ENCODE data around the gene ABCF3.
"Not testable (repeated sequence)": the region's sequence is repeated elsewhere in the genome, so short reads cannot be mapped to it uniquely, and the experiment has no call there.

The ABCF3 gene

DNA sequence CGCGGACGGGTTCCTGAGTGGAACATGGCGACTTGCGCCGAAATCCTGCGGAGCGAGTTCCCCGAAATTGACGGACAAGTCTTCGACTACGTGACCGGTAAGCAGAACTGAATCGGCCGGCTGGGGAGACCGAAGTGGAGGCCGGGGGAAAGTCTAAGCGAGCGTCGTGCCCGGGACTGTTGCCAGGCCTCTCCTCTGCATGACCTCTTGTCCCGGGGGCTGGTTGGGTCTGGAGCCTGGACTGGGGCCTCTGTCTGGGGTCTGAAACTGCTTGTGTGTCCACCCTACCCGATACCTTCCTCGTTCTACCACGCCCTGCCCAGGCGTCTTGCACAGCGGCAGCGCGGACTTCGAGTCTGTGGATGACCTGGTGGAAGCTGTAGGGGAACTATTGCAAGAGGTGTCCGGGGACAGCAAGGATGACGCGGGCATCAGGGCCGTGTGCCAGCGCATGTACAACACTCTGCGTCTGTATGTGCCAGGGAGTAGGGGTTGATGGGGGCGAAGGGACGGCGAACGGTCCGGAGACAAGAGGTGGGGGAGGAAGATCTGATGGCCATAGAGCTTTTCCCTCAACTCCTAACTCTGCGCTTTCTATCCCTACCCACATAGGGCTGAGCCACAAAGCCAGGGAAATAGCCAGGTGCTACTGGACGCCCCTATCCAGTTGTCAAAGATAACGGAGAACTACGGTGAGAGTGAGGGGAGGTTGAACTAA, at the start of gene ABCF3:
Gene ABCF3, plus strand, starts transcription at position 16 of the 718 bp plus-strand sequence. Its CDS starts 9 bp downstream, at position 25.
- DNase-seq: no peak

DNA sequence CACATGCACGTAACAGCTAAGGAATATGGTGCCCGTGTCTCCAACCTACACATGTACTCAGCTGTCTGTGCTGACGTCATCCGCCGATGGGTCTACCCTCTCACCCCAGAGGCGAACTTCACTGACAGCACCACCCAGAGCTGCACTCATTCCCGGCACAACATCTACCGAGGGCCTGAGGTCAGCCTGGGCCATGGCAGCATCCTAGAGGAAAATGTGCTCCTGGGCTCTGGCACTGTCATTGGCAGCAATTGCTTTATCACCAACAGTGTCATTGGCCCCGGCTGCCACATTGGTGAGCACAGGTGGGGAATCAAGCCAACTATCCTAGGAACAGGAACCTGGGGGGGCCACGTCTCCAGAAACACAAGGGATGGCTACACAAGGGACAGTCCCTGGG, 45.6 kb upstream of the ABCF3 start:
- DNase-seq: no peak

DNA sequence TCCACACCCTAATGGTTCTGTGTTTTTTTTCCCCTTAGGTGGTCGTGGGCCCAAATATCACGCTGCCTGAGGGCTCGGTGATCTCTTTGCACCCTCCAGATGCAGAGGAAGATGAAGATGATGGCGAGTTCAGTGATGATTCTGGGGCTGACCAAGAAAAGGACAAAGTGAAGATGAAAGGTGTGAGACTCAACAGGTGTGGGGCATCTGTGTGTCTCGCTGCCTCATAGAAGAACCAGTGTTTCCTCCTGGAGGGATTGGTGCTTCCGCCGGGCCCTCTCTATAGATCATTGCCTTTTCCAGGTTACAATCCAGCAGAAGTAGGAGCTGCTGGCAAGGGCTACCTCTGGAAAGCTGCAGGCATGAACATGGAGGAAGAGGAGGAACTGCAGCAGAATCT, 43.8 kb upstream of the ABCF3 start:
- no peak for DNase-seq

DNA sequence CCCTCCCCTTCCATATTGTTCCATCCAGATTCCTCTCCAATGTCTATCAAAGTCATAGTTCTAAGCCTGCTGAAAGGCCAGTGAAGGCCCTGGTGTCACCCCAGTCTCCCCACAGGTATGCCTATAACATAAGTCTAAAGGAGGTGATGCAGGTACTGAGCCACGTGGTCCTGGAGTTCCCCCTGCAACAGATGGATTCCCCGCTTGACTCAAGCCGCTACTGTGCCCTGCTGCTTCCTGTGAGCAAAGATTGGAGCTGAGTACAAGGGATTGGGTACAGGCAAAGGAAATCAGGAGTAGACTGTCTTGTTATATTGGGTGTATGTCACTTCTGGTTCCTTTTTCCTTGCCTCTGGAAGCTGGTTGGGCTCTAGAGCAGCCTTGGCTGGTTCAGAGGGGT, 42.7 kb upstream of the ABCF3 start:
- DNase-seq: no peak

- no peak for DNase-seq
These were observed 41.5 kb upstream of the ABCF3 start for GRCh38 chr3:184144505-184144904.

GRCh38 chr3:184145111-184145524, 40.9 kb upstream of the ABCF3 start:
- peak; percentile 49 for DNase-seq

DNA sequence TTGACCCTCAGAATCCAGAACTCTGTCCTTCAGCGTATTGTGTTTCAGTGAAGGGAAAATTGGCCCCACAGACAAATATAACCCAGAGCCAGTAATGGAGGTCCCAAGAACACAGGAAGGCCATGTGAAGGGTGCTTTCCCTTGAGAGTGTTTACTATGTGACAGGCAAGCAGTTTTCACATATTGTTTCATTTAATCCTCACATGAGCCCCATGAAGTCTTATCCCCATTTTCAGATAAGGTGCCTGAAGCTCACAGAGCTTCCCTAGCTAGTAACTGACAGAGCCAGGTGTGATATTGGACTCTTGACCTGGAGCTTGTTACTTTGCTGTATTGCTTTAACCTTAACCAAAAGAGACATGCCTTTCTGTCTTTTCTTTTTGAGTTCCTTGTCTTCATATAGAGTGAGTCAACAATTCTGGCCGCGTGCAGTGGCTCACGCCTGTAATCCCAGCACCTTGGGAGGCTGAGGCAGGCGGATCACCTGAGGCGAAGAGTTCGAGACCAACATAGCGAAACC, 40.2 kb upstream of the ABCF3 start:
- DNase-seq: no peak

DNA sequence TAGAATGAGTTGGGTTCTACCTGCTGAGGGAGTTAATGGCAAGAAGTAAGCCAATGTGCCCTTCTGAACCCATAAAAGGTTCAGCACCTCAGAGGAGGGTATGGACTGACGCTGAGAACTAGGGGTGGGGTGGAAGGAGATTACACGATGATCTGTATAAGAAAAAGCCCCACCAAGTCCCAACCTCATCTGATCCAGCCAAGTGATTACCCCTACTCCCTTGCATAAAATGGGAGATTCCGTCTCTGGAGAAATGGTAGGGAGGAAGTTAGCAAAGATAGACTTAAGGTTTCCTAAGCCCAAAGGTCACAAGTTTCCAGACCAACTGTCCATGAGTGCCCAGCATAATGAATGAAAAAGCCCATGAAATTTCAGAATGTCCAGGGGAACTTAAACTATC, 37.9 kb upstream of the ABCF3 start:
- no peak for DNase-seq

DNA sequence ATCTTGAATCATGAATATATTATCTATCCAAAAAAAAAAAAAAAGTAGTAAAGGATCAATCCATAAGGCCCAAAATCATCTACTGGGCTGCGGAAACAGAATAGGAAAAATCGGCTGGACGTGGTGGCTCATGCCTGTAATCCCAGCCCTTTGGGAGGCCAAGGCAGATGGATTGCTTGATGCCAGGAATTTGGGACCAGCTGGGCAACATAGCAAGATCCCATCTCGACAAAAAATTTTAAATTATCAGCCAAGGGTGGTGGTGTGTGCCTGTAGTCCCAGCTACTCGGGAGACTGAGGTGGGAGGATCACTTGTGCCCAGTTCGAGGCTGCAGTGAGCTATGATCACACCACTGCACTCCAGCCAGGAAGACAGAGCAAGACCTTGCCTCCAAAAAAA, 36.9 kb upstream of the ABCF3 start:
- DNase-seq: no peak

DNA sequence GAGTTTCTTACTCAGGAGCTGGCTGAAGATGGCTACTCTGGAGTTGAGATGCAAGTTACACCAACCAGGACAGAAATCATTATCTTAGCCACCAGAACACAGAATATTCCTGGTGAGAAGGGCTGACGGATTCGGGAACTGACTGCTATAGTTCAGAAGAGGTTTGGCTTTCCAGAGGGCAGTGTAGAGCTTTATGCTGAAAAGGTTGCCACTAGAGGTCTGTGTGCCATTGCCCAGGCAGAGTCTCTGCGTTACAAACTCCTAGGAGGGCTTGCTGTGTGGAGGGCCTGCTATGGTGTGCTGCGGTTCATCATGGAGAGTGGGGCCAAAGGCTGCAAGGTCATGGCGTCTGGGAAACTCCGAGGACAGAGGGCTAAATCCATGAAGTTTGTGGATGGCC, 36.2 kb upstream of the ABCF3 start:
- DNase-seq: not testable (repeated sequence)

GRCh38 chr3:184154885-184155643, 30.9 kb upstream of the ABCF3 start, which contains the start of gene DVL3:
DVL3 (plus strand) TSS chr3:184155377; CDS start chr3:184155636, 259 bp downstream.
- DNase-seq: peak; percentile 84

- no peak for DNase-seq
These were observed 30.1 kb upstream of the ABCF3 start for GRCh38 chr3:184155644-184156521.

DNA sequence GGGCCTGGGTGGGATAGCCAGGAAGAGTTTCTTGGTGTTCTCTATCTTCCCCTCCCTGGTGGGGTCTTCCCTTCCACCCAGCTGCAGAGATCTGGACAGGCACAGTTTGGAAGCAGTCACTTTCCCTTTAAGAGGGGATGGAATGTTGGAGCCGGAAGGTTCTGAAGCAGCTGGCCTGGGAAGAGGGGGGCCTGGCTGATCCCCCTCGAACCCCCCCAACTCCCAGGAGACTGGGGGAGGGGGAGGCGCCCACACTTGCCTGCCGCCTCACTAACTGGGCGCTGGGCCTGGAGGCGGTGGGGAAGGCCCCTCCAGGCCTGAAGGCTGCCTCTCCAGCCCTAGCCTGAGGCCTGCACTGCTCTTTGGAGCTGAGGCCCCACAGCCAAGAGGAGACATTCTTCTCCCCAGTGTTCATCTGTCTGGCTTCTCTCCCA, 29.5 kb upstream of the ABCF3 start:
- DNase-seq: peak; percentile 90

DNA sequence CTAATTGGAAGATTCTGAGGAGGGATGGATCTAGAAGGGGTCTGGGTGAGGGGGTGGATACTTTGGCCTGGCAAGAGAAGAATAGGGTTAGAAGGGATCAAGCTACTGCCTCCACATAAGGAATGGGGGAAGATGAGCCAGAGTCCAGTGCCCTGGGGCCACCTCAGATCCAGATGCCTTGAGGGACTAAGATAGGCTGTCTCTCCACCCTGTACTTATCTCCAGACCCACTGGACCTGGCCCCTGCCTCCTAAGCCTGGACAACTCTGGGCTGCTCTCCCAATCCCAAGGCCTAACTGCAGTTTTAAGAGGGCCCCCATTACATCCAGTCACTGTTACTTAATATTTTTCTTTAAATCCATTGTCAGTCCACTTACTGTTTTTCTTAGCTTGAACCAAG, 28.8 kb upstream of the ABCF3 start:
- DNase-seq: no peak

DNA sequence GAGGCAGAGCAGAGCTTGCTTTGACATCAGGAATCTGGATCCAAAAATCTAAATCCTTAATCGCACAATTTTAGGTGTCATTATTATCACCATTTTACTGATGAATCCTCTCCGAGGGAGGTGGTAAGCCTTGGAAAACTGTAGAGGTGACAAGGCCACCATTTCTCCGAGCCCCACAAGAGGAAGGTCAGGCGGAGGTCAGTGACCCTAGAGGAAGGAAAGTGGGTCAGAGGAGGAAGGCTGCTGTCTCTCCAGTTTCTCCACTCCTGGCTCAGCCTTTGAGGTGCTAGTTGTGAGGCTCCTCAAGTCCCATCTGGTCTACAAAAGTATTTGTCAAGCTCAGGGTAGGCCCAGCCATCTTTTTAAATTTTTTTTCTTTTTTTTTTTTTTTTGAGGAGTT, 27.6 kb upstream of the ABCF3 start:
- no peak for DNase-seq

DNA sequence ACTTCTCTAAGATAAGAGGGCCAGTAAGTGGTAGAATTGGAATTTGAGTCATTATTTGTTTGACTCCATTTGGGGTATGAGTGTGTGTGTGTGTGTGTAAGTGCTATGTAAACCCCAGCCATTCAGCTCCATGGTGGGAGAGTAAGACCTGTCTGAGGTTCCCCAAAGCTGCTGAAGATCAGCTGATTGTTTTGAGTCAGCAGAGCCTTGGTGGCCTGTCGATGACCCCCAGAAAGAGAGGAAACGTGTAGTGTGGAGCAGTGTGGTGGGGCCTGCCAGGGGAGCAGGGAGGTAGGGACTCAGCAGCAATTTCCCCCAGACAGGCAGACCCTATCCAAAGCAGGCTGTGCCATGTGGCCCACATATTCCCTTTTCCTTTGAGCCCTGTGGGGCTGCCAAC, 25.5 kb upstream of the ABCF3 start:
- peak; percentile 50 for DNase-seq

GRCh38 chr3:184162571-184163070, 23.4 kb upstream of the ABCF3 start:
- not testable (repeated sequence) for DNase-seq

- no peak for DNase-seq
These were observed 21.2 kb upstream of the ABCF3 start for GRCh38 chr3:184164648-184165330.

DNA sequence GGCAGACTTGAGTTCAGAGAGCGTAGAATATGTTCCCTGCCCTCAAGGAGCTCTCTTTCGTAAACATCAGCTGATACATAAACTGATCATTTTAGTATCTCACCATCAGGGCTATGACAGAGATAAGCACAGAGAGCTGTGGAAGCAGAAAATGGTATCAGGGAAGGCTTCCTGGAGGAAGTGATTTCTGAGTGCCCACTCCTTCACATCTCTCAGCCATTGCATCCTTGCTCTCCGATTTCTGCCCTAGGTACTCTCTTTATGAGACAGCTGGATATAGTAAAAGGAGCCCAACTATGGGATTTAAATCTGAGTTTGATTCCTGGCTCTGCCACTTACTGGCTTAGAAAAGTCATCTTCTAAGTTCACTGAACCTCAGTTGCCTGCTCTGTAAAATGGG, 20.5 kb upstream of the ABCF3 start:
- no peak for DNase-seq

DNA sequence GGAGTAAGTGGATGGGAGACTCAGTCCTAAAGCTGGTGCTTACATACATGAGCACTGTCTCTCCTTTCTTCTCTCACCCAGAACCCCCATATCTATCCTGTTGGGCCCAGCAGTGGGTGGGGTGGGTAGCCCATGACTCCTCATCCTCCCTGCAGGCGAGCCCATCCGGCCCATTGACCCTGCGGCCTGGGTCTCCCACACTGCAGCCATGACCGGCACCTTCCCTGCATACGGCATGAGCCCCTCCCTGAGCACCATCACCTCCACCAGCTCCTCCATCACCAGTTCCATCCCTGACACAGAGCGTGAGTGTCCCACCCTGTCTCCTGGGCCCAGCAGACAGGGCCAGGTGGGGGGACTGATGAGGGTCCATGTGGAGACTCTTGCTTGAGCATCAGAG, 19.3 kb upstream of the ABCF3 start:
- DNase-seq: no peak

- DNase-seq: no peak
These were observed 18.2 kb upstream of the ABCF3 start for GRCh38 chr3:184167786-184168185.
